ENCODE results near the gene SCAF8.
"Not testable (repeated sequence)": the region's sequence is repeated elsewhere in the genome, so short reads cannot be mapped to it uniquely, and the experiment has no call there.

Gene SCAF8

GRCh38 chr6:154783229-154783628 lies 50.0 kb downstream of the SCAF8 start:
- no peak for DNase-seq

GRCh38 chr6:154785075-154785474 lies 51.9 kb downstream of the SCAF8 start:
- DNase-seq = no peak

GRCh38 chr6:154786144-154786868 lies 53.1 kb downstream of the SCAF8 start:
- no peak for DNase-seq

- no peak for DNase-seq
Observed at GRCh38 chr6:154791556-154792317, 58.5 kb downstream of the SCAF8 start.

GRCh38 chr6:154792325-154792724 lies 59.1 kb downstream of the SCAF8 start:
- DNase-seq = no peak

- DNase-seq = no peak
Observed at GRCh38 chr6:154792761-154793160, 59.5 kb downstream of the SCAF8 start.

GRCh38 chr6:154796484-154796883 lies 63.3 kb downstream of the SCAF8 start:
- no peak for DNase-seq

GRCh38 chr6:154797857-154798256 lies 64.6 kb downstream of the SCAF8 start:
- no peak for DNase-seq

- no peak for DNase-seq
Observed at GRCh38 chr6:154800338-154800737, 67.1 kb downstream of the SCAF8 start.

- peak; percentile 62 for DNase-seq
Observed at GRCh38 chr6:154805288-154805911, 72.2 kb downstream of the SCAF8 start.

- DNase-seq = no peak
Observed at GRCh38 chr6:154806804-154807203, 73.6 kb downstream of the SCAF8 start.

- DNase-seq = not testable (repeated sequence)
Observed at GRCh38 chr6:154811663-154812062, 78.4 kb downstream of the SCAF8 start.

- no peak for DNase-seq
Observed at GRCh38 chr6:154814063-154814462, 80.8 kb downstream of the SCAF8 start.

GRCh38 chr6:154815938-154816820 lies 83.0 kb downstream of the SCAF8 start:
- DNase-seq = no peak

GRCh38 chr6:154821099-154821498 lies 87.9 kb downstream of the SCAF8 start:
- no peak for DNase-seq

- no peak for DNase-seq
Observed at GRCh38 chr6:154821638-154822037, 88.4 kb downstream of the SCAF8 start.

- DNase-seq = no peak
Observed at GRCh38 chr6:154822947-154823558, 89.8 kb downstream of the SCAF8 start.

- no peak for DNase-seq
Observed at GRCh38 chr6:154824076-154824475, 90.9 kb downstream of the SCAF8 start.

- no peak for DNase-seq
Observed at GRCh38 chr6:154829970-154830369, 96.8 kb downstream of the SCAF8 start.

- DNase-seq = no peak
Observed at GRCh38 chr6:154830771-154831170, 97.6 kb downstream of the SCAF8 start.

GRCh38 chr6:154835307-154835706 lies 102.1 kb downstream of the SCAF8 start:
- no peak for DNase-seq

- no peak for DNase-seq
Observed at GRCh38 chr6:154839546-154839945, 106.3 kb downstream of the SCAF8 start.

Data from DMS53 (cell line).